ENCODE measurements around the gene PPIA.
"Not testable (repeated sequence)": the region's sequence is repeated elsewhere in the genome, so short reads cannot be mapped to it uniquely, and the experiment has no call there.

Gene PPIA

GRCh38 chr7:44776211-44776610 is 20.3 kb upstream of the PPIA start:
- H3K4me3 ChIP-seq (replicated peaks; ENCODE audit: low read depth, low read length): no peak overlapping the region
- no peak for TF ChIP-seq CTCF (IDR thresholded peaks at IDR 0.05; ENCODE audit: insufficient read depth, low read length, poor library complexity, severe bottlenecking)
- DNase-seq (ENCODE audit: extremely low read depth, insufficient read length): no peak

GRCh38 chr7:44782460-44782859 is 14.0 kb upstream of the PPIA start:
- Histone ChIP-seq H3K4me3 (replicated peaks; ENCODE audit: low read depth, low read length) (no peak overlapping the region), H3K27me3 (replicated peaks; ENCODE audit: control insufficient read depth, insufficient read depth, low read length) (no peaks in the 10 kb centered on the region), H3K36me3 (ENCODE audit: control insufficient read depth, insufficient read depth, low read length) (no peaks in the 10 kb centered on the region)
- TF ChIP-seq CTCF (IDR thresholded peaks at IDR 0.05; ENCODE audit: insufficient read depth, low read length, poor library complexity, severe bottlenecking): no peak
- no peak for DNase-seq (ENCODE audit: extremely low read depth, insufficient read length)

More at GRCh38 chr7:44776211-44776610, 20.3 kb upstream of the PPIA start:
- no peaks in the 10 kb centered on the region for H3K36me3 ChIP-seq (ENCODE audit: control insufficient read depth, insufficient read depth, low read length)
- no peaks in the 10 kb centered on the region for H3K27me3 ChIP-seq (replicated peaks; ENCODE audit: control insufficient read depth, insufficient read depth, low read length)

- no peak for TF ChIP-seq CTCF (IDR thresholded peaks at IDR 0.05; ENCODE audit: insufficient read depth, low read length, poor library complexity, severe bottlenecking)
- H3K27me3 ChIP-seq (replicated peaks; ENCODE audit: control insufficient read depth, insufficient read depth, low read length): no peaks in the 10 kb centered on the region
- H3K4me3 ChIP-seq (replicated peaks; ENCODE audit: low read depth, low read length): no peak overlapping the region
- DNase-seq (ENCODE audit: extremely low read depth, insufficient read length): no peak
- H3K36me3 ChIP-seq (ENCODE audit: control insufficient read depth, insufficient read depth, low read length): no peaks in the 10 kb centered on the region
Observed at GRCh38 chr7:44783407-44783806, 13.1 kb upstream of the PPIA start.

- H3K36me3 ChIP-seq (ENCODE audit: control insufficient read depth, insufficient read depth, low read length): no peaks in the 10 kb centered on the region
- no peak overlapping the region for H3K4me3 ChIP-seq (replicated peaks; ENCODE audit: low read depth, low read length)
- DNase-seq (ENCODE audit: extremely low read depth, insufficient read length): no peak
- H3K27me3 ChIP-seq (replicated peaks; ENCODE audit: control insufficient read depth, insufficient read depth, low read length): no peaks in the 10 kb centered on the region
- no peak for TF ChIP-seq CTCF (IDR thresholded peaks at IDR 0.05; ENCODE audit: insufficient read depth, low read length, poor library complexity, severe bottlenecking)
Observed at GRCh38 chr7:44784364-44784763, 12.1 kb upstream of the PPIA start.

- not testable (repeated sequence) for DNase-seq (ENCODE audit: extremely low read depth, insufficient read length); H3K27me3 ChIP-seq (replicated peaks; ENCODE audit: control insufficient read depth, insufficient read depth, low read length); H3K36me3 ChIP-seq (ENCODE audit: control insufficient read depth, insufficient read depth, low read length); H3K4me3 ChIP-seq (replicated peaks; ENCODE audit: low read depth, low read length)
Observed at GRCh38 chr7:44785218-44785617, 11.3 kb upstream of the PPIA start.

- no peak for TF ChIP-seq CTCF (IDR thresholded peaks at IDR 0.05; ENCODE audit: insufficient read depth, low read length, poor library complexity, severe bottlenecking)
- no peaks in the 10 kb centered on the region for H3K36me3 ChIP-seq (ENCODE audit: control insufficient read depth, insufficient read depth, low read length)
- H3K27me3 ChIP-seq (replicated peaks; ENCODE audit: control insufficient read depth, insufficient read depth, low read length): no peaks in the 10 kb centered on the region
- H3K4me3 ChIP-seq (replicated peaks; ENCODE audit: low read depth, low read length): no peak overlapping the region
- peak; percentile 45 for DNase-seq (ENCODE audit: extremely low read depth, insufficient read length)
Observed at GRCh38 chr7:44787041-44787440, 9.4 kb upstream of the PPIA start.
